ENCODE data around the gene TMEM163. TPM values are rescaled to one million over a fixed set of nuclear protein-coding genes. Genes with fewer than 3 reads are reported as not detected.

TMEM163 gene
- total RNA-seq, 1 experiment from 2014 or later, result 2.5 TPM

DNA sequence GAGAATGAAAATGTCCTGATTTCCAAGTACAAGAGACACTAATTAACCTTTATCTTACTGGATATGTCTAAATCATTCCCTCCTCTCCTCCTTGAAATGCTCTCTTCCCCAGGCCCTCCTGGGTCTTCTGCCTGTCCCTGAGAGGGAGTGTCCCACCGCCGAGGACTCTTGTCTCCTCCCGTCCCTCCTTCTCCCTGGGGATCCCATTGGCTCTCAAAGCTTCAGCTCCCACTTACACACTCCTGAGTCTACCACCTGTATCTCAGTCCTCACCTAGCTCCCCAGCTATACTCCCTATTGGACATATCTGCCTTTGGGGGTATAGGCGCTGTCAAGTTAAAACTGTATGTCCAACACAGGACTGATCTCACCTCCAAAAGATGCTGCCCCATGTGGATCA, 116.1 kb downstream of the TMEM163 start:
- Mint-ChIP-seq H3K4me1 (ENCODE audit: low read depth, unreplicated experiment) (no peaks in the 10 kb centered on the region), H3K27me3 (ENCODE audit: unreplicated experiment) (peaks cover 30% of the 10 kb centered on the region), H3K9me3 (ENCODE audit: low read depth, unreplicated experiment) (peaks cover 3% of the 10 kb centered on the region), H3K36me3 (ENCODE audit: insufficient read depth, unreplicated experiment) (no peaks in the 10 kb centered on the region), H3K27ac (ENCODE audit: unreplicated experiment) (no peak overlapping the region), H3K4me3 (ENCODE audit: low read depth, unreplicated experiment) (no peak overlapping the region)
- BruUV-seq (replicated peaks), result no TSS peak
- intact Hi-C loops (cut with micrococcal nuclease; ENCODE audit: unreplicated experiment), result no loop called here
- TF ChIP-seq, protein P1, sequence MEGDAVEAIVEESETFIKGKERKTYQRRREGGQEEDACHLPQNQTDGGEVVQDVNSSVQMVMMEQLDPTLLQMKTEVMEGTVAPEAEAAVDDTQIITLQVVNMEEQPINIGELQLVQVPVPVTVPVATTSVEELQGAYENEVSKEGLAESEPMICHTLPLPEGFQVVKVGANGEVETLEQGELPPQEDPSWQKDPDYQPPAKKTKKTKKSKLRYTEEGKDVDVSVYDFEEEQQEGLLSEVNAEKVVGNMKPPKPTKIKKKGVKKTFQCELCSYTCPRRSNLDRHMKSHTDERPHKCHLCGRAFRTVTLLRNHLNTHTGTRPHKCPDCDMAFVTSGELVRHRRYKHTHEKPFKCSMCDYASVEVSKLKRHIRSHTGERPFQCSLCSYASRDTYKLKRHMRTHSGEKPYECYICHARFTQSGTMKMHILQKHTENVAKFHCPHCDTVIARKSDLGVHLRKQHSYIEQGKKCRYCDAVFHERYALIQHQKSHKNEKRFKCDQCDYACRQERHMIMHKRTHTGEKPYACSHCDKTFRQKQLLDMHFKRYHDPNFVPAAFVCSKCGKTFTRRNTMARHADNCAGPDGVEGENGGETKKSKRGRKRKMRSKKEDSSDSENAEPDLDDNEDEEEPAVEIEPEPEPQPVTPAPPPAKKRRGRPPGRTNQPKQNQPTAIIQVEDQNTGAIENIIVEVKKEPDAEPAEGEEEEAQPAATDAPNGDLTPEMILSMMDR (IDR thresholded peaks at IDR 0.05; ENCODE audit: unreplicated experiment), result no peak
- CTCF ChIA-PET, result no interaction called here
- DNase-seq, result no peak

DNA sequence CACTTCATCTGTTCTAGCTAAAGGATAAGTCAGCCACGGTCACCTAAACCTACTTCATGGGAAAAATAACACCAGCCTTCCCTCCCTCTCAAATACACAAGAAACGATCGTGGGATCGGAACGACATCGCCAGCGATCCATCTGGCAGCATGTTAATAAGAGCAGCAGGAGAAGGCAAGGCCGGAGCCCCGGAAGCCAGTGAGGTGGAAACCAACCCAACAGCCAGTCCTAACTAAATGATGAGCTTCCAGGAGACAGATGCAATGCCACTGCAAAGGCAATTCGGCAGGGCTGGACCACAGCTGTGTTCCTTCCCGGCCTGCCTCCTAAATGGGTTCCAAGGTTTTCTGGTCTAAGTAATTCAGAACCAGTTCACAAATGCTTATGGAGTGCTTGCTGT, 117.5 kb downstream of the TMEM163 start:
- no peaks in the 10 kb centered on the region for H3K4me1 Mint-ChIP-seq (ENCODE audit: low read depth, unreplicated experiment)
- CTCF ChIA-PET, result no interaction called here
- peaks cover 30% of the 10 kb centered on the region for H3K27me3 Mint-ChIP-seq (ENCODE audit: unreplicated experiment)
- BruUV-seq (replicated peaks), result no TSS peak
- H3K9me3 Mint-ChIP-seq (ENCODE audit: low read depth, unreplicated experiment), result peaks cover 3% of the 10 kb centered on the region
- TF ChIP-seq, protein P1 (IDR thresholded peaks at IDR 0.05; ENCODE audit: unreplicated experiment), result no peak
- no peak for DNase-seq
- no peak overlapping the region for H3K4me3 Mint-ChIP-seq (ENCODE audit: low read depth, unreplicated experiment)
- H3K27ac Mint-ChIP-seq (ENCODE audit: unreplicated experiment), result no peak overlapping the region
- intact Hi-C loops (cut with micrococcal nuclease; ENCODE audit: unreplicated experiment), result no loop called here
- H3K36me3 Mint-ChIP-seq (ENCODE audit: insufficient read depth, unreplicated experiment), result no peaks in the 10 kb centered on the region

DNA sequence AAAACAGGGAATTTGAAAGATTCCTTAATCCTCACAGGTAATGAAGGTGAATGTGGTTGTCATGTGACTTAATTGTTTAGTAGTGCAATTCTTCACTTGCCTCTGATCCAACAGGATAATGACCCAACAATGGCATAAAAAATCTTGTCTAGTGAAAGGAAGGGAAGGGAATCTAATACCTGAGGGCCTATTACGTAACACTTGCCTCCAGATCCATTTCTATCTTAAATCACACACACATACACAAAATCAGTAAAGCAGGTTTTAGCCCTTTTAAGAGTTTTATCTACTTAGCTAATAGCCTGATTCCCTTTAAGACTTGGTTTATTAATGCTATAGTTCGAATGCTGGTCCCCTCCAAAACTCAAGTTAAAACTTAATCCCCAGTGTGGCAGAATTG, 118.6 kb downstream of the TMEM163 start:
- Mint-ChIP-seq H3K36me3 (ENCODE audit: insufficient read depth, unreplicated experiment) (no peaks in the 10 kb centered on the region), H3K4me3 (ENCODE audit: low read depth, unreplicated experiment) (no peak overlapping the region), H3K4me1 (ENCODE audit: low read depth, unreplicated experiment) (no peaks in the 10 kb centered on the region), H3K27ac (ENCODE audit: unreplicated experiment) (no peak overlapping the region), H3K9me3 (ENCODE audit: low read depth, unreplicated experiment) (peaks cover 3% of the 10 kb centered on the region), H3K27me3 (ENCODE audit: unreplicated experiment) (peaks cover 30% of the 10 kb centered on the region)
- intact Hi-C loops (cut with micrococcal nuclease; ENCODE audit: unreplicated experiment), result no loop called here
- TF ChIP-seq, protein P1 (IDR thresholded peaks at IDR 0.05; ENCODE audit: unreplicated experiment), result no peak
- no TSS peak for BruUV-seq (replicated peaks)
- no peak for DNase-seq
- CTCF ChIA-PET, result no interaction called here

DNA sequence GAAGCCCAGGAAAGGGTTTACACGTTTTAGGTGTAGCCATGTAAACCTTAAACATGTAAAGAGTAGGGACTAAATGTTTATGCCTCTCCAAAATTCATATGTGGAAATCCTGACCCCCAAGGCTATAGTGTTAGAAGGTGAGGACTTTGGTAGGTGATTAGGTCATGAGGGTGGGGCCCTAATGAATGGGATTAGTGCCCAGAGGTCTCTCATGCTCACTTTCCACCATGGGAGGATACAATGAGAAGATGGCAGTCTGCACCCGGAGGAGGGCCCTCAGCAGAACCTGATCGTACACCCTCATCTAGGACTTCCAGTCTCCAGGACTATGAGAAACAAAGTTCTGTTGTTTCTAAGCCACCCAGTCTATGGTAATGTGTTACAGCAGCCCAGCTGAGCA, 119.6 kb downstream of the TMEM163 start:
- CTCF ChIA-PET, result interaction anchor here (0.7 kb wide), 1 partner anchor 143 kb away, joined by 3 read pairs; no protein-coding TSS in a partner anchor

More for the DNA sequence above, 119.6 kb downstream of the TMEM163 start:
- no peak for DNase-seq
- Mint-ChIP-seq H3K36me3 (ENCODE audit: insufficient read depth, unreplicated experiment) (no peaks in the 10 kb centered on the region), H3K4me1 (ENCODE audit: low read depth, unreplicated experiment) (no peaks in the 10 kb centered on the region), H3K27me3 (ENCODE audit: unreplicated experiment) (peaks cover 30% of the 10 kb centered on the region), H3K27ac (ENCODE audit: unreplicated experiment) (no peak overlapping the region), H3K4me3 (ENCODE audit: low read depth, unreplicated experiment) (no peak overlapping the region), H3K9me3 (ENCODE audit: low read depth, unreplicated experiment) (peaks cover 3% of the 10 kb centered on the region)
- TF ChIP-seq, protein P1 (IDR thresholded peaks at IDR 0.05; ENCODE audit: unreplicated experiment), result no peak
- no TSS peak for BruUV-seq (replicated peaks)
- intact Hi-C loops (cut with micrococcal nuclease; ENCODE audit: unreplicated experiment), result no loop called here

All from Calu3 (cell line).